HG02885 (cell line): ENCODE measurements around the gene SLC37A2.

ENCODE experiments used
- ATAC-seq: cut with Tn5 transposase; IDR thresholded peaks from one replicate; pipeline ENCODE4 v1.9.1; 2021; ENCODE audit warnings: mild to moderate bottlenecking; ENCODE audit not compliant: unreplicated experiment, poor library complexity

SLC37A2 gene

DNA sequence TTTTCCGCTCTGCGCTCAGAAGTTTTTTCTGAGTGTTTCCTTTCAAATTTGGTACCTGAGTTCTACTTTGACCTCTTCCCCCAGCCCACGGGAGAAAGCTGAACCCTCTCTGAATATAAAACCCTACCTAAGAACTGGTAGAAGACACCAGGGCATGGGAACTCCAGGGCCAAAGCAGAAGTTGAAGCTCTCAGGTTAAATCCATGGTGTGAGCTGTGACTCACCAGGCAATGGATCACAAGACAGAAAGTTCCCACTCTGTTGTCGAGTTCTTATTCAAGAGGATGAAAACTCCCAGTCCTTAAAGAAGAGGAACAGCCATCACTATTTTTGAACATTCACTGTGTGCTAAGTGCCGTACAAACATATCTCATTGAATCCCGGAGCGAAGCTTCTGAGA lies 39.4 kb downstream of the SLC37A2 start:
- no peak for ATAC-seq

DNA sequence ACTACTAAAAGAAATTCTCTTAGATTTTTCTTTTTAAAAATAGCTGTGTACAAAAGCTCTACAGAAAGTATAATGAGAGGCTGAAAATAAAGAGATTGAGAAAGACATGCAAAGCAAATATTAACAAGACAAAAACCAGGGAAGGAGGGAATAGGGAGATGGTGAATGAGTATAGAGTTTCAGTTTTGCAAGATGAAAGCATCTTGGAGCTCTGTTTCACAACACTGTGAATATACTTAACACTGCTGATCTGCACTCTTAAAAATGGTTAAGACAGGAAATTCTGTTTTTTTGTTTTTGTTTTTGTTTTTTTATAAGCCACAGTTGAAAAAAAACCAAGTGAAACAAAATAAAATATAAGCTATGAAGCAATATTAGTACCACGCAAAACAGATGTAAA lies 42.8 kb downstream of the SLC37A2 start:
- ATAC-seq, result no peak

DNA sequence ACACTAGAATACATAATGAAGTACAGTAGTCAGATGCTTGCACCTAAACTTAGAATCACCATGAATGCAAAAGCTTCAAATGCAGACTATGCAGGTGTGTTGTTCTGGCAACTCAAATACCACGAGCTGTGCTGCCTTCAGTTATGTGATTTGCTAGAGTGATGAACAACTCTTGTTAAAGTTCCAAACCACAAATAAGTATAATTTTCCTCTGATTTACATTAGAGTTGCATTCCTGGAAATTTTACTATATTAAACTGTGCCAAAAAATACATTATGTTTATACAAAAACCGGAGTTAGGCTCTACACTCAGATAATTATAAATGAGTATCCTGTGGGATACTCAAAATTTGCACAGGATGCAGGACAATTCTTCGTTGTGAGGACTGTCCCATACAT lies 45.4 kb downstream of the SLC37A2 start:
- no peak for ATAC-seq

DNA sequence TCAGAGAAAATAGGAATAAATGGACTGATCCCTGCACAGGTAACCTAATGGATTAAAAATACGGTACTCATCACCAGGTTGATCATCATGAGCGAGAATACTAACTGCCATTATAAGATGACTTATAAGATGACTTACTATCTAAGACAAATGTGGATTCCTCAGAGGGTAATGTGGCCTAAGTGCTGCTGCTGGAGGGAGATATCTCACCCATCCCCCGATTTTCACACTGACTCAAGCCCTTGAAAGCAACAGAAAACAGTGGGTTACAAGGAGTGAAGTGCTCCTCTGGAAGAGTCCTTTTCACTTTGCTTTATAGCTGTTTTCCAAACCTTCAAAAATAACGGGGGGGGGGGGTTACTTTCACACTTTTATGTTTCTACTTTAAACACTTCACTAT lies 47.4 kb downstream of the SLC37A2 start:
- ATAC-seq, result no peak

DNA sequence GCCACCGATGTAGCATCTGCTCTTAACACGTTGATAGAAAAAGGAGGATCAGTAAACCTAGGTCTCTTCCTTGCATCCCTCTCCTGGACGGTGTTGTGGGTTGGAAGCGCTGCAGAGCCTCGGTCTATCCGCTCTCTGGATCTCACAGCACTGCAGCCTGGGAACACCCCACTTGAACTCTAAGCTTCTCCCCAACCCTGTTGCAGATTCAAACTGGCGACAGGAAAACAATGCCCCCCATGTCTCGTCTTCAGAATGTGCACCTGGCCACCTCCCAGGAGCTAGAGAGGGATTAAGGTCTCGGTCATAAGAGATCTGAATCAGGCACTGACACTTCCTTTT lies 47.9 kb downstream of the SLC37A2 start:
- ATAC-seq, result no peak

GRCh38 chr11:125111343-125112207 lies 48.5 kb downstream of the SLC37A2 start, which contains the start of gene TMEM218:
Gene TMEM218 (minus strand): TSS chr11:125111626. CDS start chr11:125102241, 9,385 bp downstream.
- ATAC-seq, result peak; percentile 98

GRCh38 chr11:125112208-125112604 lies 49.1 kb downstream of the SLC37A2 start:
- ATAC-seq, result no peak

- no peak for ATAC-seq
These were observed 51.4 kb downstream of the SLC37A2 start for GRCh38 chr11:125114518-125114917.

GRCh38 chr11:125117429-125117828 lies 54.3 kb downstream of the SLC37A2 start:
- no peak for ATAC-seq

DNA sequence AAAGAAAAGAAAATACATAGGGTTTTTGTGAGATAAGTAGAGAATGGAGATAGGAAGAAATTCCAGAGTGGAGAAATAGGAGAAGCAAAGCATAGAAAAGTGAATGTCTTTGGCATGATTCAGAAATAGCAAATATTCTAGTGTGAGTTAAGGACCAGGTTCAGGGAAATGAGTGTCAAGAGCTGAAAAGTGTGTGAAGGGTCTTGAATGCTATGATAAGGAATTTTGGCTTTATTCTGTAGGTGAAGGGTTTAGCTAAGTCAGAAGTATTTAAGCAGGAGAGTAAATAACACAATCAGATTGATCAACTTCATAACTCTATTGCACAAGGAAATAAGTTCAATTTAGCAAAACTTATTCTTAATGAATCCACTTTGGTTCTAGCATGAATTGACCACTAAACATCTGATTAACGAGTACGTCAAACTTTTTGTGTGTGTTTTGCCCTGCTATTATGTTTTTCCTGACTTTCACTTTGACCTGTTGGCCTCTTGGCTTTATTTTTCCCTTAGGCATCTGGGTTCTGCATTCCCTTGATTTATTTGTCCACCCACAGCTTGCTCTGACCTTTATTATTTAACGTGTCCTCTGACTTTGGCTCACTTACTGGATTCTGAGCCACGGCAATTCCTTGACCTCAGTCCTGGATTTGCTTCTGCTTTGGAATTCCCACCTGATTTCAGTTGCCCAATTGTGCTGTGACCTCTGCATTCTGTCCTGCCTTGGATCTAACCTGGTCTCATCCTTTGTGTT lies 60.3 kb downstream of the SLC37A2 start:
- no peak for ATAC-seq

DNA sequence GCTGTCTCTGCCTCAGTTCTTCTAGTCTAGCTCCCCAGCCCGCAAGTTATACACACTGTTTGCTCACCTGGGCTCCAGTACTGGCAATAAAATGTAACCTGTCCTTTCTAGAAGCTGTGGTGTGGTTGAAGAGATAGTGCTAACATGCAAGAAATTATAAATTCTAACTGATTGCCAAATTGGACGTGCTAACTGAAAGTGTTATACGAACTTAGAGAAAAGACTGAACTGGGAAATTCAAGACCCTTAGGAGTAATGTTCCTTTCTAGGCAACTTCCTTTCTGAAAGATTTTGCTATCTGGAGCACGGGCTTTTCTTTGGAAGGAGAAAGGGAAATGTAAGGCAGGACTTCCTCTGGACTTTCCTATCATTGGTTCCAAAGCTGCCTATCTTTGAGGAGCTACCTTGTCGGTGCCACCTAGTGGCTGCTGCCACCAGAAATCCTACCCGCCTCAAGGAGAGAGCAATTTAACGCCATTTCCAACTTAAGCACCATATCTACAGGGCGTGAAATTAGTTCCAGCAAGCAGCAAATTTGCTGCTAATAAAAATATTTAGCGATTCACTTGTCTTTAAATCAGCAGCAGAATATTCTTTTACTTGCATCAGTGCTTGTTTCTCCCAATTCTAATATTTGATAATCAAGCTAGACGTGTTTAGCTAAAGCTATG lies 61.0 kb downstream of the SLC37A2 start:
- ATAC-seq, result peak; percentile 64

GRCh38 chr11:125124618-125124992 lies 61.5 kb downstream of the SLC37A2 start:
- ATAC-seq, result no peak

DNA sequence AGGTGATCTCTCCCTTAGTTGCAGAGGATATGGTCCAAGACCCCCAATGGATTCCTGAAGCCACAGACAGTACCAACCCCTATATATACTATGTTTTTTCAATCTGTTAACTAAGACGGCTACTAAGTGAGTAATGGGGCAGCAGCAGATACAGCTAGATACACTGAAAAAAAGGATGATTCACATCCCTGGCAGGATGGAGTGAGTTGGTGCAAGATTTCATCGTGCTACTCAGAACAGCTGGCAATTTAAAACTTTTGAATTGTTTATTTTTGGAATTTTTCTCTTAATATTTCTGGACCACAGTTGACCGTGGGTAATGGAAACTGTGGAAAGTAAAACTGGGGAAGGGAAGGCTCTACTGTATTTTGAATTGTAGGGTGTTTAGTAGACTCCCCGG lies 65.3 kb downstream of the SLC37A2 start:
- ATAC-seq, result no peak

- ATAC-seq, result no peak
These were observed 66.3 kb downstream of the SLC37A2 start for GRCh38 chr11:125129316-125129993.

- ATAC-seq, result no peak
These were observed 69.0 kb downstream of the SLC37A2 start for GRCh38 chr11:125132071-125132470.

DNA sequence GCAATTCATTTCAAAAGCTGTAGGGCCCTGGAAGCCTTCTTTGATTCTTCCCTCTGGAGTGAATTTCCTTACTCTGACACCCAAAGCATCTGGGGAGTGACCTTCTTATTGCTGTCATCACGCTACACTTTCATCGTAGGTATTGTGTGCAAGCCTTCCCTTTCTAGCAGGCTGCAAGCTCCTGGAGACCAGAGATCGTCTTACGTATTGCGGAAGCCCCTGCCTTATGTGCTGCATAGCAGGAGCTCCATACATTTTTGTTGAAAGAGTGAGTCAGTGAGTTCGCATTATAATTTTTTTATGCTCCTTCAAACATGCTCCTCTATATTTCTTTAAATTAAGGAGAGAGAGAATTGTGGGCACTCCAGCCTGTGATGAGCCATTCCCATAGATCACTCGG lies 69.5 kb downstream of the SLC37A2 start:
- no peak for ATAC-seq

GRCh38 chr11:125136001-125136400 lies 72.9 kb downstream of the SLC37A2 start:
- ATAC-seq, result no peak

DNA sequence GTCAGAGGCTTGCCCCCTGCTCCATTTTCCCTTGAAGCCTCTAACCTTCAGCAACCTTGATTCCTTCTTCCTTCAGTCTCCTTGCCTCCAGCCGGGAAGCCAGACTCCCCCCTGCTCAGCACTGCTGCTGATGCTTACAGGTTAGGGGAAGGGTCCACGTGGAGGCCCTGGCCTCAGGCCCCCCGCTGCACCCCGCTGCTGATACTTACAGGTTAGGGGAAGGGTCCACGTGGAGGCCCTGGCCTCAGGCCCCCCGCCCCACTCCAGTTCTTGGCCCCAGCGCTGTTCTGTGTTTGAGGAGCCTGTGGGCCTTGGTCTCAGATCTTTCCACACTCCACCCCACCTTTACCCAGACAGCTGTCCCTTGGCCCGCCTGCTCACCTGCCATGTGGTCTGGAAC lies 75.9 kb downstream of the SLC37A2 start:
- ATAC-seq, result no peak

GRCh38 chr11:125139778-125140177 lies 76.7 kb downstream of the SLC37A2 start:
- ATAC-seq, result no peak
